HG03060 (cell line): Measurements from ENCODE around the gene SCIMP.
"Not testable (repeated sequence)": the region's sequence is repeated elsewhere in the genome, so short reads cannot be mapped to it uniquely, and the experiment has no call there.

Source experiments
- ATAC-seq: cut with Tn5 transposase; IDR thresholded peaks from one replicate; pipeline ENCODE4 v1.9.1; 2021; ENCODE audit warnings: low read depth, moderate number of reproducible peaks; ENCODE audit not compliant: unreplicated experiment

SCIMP gene

DNA sequence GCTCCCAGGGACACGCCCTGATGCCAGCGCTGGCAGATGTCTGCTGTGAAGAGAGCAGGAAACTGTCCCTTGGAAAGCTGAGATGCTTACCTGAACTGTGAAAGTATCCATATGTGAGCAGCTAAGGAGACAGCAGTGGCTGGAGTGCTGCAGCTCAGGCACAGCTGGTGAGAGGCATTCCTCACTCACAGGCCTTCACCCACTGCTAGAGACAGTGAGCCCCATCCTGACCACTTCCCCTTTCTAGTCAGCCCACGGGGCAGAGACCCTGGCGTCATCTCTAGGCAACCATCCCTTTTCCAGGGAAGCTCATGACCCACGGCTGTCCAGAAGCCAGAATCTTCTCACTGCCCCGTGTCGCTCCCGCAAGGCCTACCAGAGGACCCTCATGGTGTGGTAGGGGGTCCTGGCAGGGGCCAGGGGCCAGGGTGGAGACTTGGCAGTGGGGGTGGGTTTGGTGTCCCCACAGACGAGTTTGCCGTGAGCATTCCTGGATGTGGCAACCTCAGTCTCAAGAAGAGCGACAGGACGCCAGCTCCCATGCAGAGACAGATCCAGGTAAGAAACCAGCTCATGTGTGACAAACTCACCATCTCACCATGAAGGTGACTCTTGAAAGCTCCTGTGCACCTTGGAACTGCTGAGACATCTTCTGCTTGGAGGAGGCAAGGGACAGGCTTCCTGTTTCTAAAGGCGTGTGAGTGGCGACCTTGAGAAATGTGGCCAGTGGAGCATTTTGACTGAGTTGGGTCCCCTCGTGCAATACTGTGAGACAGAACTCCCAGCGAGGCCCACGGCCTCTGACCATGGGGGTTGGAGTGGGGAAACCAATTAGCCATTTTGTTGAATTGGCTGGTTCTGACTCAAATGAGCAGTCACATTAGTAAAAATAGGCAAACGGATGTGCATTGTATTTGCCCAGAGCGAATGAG is at the start of gene SCIMP:
TSS of gene SCIMP (minus strand) at position 216 of the 932 bp plus-strand sequence. CDS start at position 111, 105 bp downstream.
- no peak for ATAC-seq

DNA sequence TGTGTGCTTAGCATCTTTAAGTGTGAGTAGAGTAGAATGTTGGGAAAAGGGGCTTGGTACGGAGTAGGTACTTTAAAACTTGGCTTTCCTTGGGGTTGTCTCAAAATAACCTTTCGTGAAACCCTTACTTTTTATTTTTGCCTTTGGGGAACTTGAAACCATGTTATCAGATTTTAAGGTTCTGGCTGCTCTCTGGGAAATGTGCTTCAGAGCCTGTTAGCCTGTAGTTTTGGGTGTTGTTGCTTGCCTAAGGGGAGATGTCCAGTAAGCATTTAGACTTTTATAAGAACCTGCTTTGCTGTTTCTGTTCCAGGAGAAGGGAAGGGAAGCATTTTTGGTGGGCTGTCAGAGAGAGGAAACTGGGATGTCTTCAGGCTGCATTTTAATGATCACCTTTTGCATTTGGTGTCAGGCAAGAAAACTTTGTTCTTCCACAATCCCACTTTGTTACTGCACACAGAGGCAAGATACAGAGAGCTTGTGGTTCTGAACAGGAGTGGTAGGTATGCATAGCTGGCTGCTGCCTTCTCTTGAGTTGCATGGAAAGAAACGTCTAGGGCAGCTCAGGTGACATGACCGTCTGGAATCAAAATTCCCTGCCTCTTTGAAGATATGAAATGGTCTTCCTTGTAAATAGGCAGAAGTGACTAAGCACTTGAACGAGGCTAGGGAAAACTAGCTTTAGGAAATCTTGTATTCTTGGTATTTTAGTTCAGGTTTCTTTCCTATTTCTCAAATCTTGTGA is 49.1 kb upstream of the SCIMP start:
- ATAC-seq = no peak

DNA sequence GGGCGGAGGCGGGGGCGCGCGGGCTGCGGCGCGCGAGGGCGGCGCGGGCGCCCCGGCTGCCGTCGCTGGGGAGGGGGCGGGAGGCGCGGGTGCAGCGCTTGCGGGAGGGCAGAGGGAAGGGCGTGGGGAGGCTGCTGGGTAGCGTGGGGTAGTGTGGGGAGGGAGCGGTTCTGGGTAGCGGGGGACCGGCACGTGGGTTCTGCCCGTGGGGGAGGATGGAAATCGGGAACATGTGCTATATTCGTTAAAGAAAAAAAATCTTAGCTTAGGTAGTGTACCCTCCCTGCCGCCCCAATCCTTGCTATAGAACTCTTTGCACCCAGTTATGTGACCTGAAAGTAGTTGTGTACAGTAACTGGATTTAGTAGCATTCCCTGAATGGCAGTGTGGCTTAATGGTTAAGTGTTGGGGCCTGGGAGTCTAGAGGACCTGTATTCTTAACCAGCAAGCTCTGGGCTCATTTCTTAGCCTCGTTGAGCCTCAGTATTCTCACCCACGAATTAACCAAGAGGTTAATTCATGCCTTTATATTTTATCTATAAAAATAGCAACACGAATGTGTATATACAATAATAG is 48.1 kb upstream of the SCIMP start:
- no peak for ATAC-seq

DNA sequence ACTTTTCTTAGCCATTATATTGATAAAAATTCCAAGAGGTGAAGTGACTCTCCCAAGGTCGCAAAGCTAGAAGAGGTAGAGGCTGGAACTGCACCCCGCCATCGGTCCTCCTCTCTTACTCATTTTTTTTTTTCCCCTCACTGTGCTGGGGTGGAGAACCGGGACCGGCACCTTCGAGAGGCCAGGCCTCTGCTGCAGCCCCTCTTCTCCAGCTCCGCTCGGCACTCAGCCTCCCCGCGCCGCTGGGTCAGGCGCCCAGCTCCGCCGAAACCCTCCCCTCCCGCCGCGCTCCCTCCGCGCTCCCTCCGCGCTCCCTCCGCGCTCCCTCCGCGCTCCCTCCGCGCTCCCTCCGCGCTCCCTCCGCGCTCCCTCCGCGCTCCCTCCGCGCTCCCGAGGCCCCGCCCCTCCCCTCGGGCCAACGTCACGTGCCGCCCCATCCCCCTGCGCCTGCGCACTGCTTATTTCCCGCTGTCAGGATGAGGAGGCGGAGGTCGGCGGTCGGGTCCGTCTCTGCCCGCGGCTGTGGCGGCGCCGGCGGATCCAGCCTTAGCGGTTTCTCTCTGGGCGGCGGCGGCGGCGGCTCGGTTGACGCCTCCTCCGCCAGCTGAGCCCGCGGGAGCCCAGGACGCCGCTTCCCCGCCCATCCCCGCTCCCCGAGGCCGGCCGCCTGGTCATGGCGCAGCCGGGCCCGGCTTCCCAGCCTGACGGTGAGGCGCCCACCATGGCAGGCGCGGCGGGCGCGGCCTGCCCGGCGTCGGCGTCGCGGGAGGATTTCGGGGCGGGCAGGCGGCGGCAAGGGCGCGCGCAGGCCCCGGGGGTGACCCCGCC is 47.4 kb upstream of the SCIMP start, which contains the start of gene RABEP1:
TSS of gene RABEP1 (plus strand) at position 471 of the 828 bp plus-strand sequence. CDS start at position 674, 203 bp downstream.
- no peak for ATAC-seq

DNA sequence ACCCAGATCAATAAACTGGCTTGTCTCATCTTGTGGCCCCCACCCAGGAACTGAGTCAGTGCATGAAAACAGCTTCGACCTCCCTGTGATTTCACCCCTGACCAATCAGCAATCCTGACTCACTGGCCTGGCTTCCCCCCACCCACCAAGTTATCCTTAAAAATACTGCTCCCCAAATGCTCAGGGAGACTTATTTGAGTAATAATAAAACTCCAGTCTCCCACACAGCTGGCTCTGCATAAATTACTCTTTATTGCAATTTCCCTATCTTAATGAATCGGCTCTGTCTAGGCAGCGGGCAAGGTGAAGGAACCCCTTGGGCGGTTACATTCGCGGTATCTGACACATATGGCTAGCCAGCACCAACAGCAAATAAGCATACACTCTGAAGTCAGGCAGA is 37.7 kb upstream of the SCIMP start:
- no peak for ATAC-seq

DNA sequence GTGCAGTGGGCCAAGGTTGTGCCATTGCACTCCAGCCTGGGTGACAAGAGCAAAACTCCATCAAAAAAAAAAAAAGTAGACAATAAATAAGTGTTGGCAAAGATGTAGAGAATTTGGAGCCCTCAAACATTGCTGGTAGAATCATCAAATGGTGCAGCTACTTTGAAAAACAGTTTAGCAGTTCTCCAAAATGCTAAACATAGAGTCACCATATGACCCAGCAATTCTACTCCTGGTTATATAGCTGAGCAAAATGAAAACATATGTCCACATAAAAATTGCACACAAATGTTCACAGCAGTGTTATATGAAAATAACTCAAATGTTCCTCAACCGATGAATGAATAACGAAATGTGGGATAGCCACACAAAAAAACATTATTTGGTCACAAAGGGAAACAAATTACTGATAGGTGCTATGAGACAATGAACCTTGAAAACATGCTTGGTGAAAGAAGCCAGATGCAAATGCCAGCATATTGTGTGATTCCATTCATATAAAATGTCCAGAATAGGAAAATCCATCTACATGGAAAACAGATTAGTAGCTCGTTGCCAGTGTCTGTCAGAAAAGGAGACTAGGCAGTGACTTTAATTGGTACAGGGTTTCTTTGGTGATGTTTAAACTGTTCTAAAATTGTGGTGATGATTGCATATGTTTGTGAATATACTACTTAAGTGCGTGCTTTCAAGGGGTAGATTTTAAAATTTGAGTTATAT is 34.7 kb upstream of the SCIMP start:
- no peak for ATAC-seq

DNA sequence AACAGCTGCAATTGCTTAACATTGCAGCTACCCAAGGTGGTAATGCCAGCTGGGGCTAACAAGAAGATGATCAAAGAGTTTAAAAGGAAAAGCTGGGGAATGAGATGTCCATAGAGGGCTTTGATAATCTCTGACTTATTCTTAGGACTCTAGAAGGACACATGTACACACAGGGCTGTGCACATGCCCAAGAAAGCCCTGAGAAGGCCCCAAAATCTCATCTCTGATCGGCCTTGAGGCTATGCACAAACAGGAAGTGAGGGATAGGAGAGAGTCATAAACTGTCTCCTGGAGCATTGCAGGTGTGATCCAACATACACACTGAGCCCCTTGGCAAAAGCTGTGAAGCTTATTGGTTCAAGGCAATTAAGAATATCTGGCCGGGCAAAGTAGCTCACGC is 30.2 kb upstream of the SCIMP start:
- no peak for ATAC-seq

DNA sequence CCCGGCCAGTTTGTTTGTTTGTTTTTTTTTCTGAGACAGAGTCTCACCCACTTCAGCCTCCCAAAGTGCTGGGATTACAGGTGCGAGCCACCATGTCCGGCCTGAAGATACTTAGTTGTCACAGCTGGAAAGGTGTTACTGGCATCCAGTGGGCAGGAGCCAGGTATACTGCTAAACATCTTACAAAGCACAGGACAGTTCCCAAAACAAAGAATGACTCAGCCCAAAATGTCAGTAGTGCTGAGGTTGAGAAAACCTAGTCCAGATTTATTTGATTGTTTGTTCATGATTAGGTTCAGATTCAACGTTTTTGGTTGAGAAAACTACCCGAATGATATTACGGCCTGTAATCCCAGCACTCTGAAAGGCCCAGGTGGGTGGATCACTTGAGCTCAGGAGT is 28.8 kb upstream of the SCIMP start:
- ATAC-seq = no peak

DNA sequence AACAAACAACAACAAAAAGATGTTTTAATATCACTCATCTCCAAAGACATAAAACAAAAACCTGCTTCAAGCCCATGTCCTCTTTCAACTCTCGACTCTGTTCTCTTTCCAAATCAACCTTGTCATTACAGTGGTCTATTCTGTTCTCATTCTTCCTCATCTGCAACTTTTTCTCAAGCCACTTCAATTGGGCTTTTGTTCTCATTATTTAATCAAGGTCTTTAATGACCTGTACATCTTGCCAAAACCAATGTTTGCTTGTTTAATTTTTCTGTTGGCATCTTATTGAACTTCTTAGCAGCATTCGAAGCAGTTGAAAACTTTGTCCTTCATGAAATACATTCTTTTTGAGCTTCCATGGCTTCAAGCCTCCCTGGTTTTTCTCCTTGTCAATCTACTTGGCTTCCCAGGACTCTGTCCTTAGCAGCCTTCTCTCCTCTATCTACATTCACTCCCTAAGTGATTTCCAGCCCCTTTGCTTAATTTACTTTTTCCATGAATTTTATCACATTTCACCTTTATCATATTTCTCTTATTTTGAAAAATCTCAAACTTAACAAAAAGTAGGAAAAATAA is 27.8 kb upstream of the SCIMP start:
- ATAC-seq = no peak

DNA sequence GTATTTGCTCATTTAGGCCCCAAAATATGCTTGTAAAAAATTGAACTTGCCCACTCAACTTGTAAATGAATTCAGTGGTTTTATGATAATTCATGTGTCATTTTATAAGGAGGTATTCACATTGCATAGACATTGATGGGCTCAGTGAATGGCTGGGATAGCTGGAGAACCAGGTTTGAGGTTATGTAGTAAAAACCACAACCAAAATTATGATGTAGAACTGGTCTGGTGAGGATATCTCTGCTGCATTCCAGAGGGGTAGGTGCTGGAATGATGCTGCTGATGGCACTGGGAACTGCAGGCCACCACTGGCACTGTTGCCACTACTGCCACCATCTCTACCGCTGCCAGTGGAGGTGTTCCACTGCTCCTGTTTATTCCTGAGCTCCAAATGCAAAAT is 25.9 kb upstream of the SCIMP start:
- ATAC-seq = no peak

DNA sequence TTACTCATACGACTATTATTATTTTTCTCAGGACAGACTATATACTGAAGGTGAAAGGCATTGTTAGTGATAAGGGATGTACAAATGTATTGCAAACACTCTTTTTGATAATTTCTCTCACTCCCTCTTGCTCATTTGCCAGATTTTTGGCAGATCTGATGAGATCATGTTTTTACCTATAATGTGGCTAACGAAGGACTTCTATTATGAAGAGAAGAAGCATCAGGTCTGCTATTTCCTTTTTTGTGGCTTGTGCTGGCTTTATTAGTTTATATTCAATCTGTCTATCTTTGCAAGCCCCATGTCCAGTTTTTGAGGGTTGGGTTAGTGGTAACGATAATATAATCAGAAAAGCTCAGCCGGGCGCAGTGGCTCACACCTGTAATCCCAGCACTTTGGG is 22.5 kb upstream of the SCIMP start:
- ATAC-seq = no peak

DNA sequence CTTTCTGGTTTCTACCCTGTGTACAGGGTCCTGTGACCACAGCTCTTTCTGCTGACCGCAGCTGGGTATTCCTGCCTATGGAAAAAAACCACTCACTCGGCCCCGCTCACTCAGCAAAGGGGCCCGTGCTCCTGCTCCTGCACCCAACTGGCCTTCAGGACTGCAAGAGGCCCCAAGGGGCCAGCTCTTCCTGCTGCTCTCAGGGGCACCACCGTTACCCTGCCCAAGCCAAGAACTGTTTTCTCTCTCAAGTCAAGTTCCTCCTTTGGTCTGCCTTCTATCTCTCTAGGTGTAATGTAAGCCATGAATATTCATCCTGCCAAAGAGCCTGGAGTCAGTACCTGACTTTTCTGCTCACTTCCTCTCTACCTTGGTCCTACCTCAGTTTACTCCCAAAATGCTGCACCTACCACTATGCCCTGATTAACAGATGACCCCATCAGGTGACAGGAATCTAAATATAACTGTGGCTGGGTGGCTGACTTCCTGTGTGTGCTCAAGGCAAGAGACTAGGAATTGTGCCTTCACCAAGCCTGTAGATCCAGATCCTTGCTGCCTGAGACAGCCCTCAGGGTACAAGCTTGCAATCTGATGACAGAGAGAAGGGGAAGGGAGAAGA is 20.4 kb upstream of the SCIMP start:
- no peak for ATAC-seq

DNA sequence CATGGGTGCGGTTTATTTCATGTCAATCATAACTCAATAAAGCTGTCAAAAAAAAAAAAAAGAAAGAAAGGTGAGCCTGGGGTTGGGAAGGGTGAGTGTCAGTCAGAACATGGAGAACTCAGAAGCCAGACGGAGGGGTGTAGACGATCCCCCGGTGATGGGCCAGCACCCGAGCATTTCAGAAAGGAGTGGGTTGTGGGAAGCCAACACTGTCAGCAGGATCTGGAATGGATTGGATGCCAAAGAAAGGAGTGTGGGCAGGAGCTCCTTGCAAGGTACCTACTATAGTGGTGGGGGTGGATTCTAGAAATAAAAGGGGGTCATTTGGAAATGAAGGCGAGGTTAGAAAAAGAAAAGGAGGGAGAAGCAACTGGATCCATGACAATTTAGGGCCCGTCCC is 19.8 kb upstream of the SCIMP start:
- ATAC-seq = no peak

DNA sequence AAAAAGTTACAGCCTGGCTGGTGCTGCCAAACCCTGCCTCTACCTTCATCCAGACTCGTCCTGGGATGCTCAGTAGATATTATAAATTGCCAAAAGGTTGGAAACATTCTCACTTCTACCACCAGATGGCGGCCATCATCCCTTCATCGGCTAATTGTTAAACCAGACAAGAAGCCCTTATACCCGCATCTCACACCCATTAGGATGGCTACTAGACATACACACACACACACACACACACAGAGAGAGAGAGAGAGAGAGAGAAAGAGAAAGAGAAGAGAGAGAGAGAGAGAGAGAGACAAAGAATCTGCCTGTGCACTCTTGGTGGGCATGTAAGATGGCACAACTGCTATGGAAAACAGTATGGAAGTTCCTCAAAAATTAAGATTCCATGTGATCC is 15.0 kb upstream of the SCIMP start:
- ATAC-seq = no peak

DNA sequence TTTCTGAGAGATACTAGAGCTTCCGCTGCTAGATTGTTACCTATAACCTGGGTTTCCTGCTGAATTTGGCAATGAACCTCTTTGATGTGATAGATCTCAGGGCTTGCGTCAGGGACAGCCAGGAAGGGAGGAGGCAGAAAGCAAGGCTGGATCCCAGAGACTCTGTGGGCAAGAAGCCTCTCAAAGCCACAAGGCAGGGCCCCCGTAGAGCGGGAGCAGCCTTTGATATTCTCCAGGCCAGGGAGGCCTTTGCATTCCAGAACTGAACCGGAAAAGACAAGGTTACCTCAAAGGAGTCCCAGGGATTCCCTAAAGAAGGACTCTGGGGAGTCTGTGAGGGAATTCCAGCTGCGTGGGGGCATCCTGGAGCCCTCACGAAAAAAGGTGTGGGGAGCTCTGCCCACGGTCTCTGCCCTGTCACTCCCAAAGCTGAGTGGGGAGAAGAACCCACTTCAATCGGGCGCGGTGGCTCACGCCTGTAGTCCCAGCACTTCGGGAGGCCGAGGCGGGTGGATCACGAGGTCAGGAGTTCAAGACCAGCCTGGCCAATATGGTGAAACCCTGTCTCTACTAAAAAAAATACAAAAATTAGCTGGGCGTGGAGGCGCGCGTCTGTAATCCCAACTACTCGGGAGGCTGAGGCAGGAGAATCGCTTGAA is 14.3 kb upstream of the SCIMP start:
- ATAC-seq = no peak

DNA sequence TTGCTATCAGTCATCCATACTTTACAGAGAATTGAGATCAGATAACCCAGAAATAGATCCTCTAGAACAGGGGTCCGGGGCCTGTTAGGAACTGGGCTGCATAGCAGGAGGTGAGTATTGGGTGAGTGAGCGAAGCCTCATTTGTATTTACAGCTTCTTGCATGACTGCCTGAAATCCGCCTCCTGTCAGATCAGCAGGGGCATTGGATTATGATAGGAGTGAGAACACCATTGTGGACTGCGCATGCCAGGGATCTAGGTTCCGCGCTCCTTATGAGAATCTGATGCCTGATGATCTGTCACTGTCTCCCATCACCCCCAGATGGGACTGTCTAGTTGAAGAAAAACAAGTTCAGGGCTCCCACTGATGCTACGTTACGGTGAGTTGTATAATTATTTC is 13.0 kb upstream of the SCIMP start:
- ATAC-seq = no peak

DNA sequence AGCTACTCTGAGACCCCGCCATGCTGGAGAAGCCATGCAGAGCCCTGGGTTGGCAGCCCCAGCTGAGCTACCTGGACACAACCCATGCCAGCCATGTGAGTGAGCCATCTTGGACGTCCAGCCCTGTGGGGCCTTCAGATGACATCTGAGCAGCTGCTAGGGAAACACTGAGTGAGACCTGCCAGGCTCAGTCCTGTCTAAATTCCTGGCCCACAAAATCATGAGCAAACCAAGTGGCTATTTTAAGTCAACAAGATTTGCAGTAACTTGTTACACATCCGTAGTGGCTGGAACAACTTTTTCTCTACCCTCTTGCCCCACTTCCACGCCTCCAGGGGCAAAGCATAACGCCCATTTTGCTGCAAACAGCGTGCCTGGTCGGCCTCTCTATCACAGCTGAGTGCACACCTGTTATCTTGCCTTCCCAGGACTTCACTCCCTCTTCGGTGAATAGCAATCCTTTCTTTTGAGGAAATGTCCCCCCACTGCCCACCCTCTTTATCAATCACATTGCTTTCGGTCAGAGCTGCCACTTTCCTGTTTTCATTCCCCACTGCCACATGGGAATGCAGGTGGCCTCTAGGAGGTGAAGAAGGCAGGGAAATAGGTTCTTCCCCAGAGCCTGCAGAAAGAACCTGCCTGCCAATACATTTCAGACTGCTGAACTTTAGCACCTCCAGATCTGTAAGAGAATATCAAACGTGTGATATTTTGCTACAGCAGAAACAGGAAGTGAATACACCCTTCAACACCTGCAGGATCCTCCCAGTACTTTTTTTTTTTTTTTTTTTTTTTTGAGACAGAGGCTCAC is 7.4 kb upstream of the SCIMP start:
- ATAC-seq = no peak

DNA sequence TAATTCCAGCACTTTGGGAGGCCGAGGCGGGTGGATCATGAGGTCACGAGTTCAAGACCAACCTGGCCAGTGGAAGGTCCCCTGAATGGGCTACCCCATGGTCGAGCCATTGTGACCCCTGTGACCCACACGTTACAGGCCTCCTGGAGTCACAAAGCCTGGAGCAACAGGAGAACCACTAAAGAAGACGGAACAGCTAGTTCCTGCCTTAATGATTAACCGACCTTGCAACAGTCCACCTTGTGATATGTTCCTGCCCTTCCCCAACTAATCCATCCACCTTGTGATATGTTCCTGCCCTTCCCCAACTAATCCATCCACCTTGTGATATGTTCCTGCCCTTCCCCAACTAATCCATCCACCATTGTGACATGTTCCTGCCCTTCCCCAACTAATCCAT is 5.1 kb upstream of the SCIMP start:
- not testable (repeated sequence) for ATAC-seq
